CD14-positive monocyte (primary cell): ENCODE measurements around the gene RO60. TPM values are rescaled to one million over a fixed set of nuclear protein-coding genes. Genes with fewer than 3 reads are reported as not detected.

Source experiments
- DNase-seq, 3 donors: peaks; one replicate each; pipeline ENCODE4 v3.0.0-alpha.2; 2011 to 2022
- H2AFZ ChIP-seq: 2 replicates; pipeline ENCODE4 v1.6.0; 2012; ENCODE audit warnings: mild to moderate bottlenecking, low read depth, low read length, inconsistent platforms; ENCODE audit not compliant: insufficient read depth, poor library complexity, severe bottlenecking
- H3K27ac ChIP-seq, 2 donors: 1 replicate in 1 of 2; 2 replicates in 1 of 2; pipeline ENCODE4 v1.5.1; 2012 to 2013; ENCODE audit warnings: low read length in 2 of 2, control low read depth in 1 of 2, inconsistent platforms in 1 of 2, low read depth in 1 of 2, mild to moderate bottlenecking in 1 of 2
- H3K27me3 ChIP-seq, 2 donors: one replicate each; pipeline versions ENCODE4 v1.6.0 to v1.6.1; 2011 to 2013; ENCODE audit warnings: low read length in 2 of 2; ENCODE audit not compliant: control insufficient read depth in 2 of 2, insufficient read depth in 2 of 2
- H3K36me3 ChIP-seq, 2 donors: replicated peaks in 1 of 2; 1 replicate in 1 of 2; 2 replicates in 1 of 2; pipeline versions ENCODE4 v1.5.1 to v1.6.1; 2012 to 2013; ENCODE audit warnings: low read length in 2 of 2, control low read depth in 1 of 2, inconsistent platforms in 1 of 2, mild to moderate bottlenecking in 1 of 2; ENCODE audit not compliant: insufficient read depth in 2 of 2, control insufficient read depth in 1 of 2
- H3K4me1 ChIP-seq, 2 donors: 1 replicate in 1 of 2; 2 replicates in 1 of 2; pipeline versions ENCODE4 v1.5.1 to v1.6.1; 2012 to 2013; ENCODE audit warnings: low read length in 2 of 2, control low read depth in 1 of 2, inconsistent platforms in 1 of 2, mild to moderate bottlenecking in 1 of 2, moderate library complexity in 1 of 2; ENCODE audit not compliant: insufficient read depth in 2 of 2, control insufficient read depth in 1 of 2
- H3K4me2 ChIP-seq: replicated peaks from 2 replicates; pipeline ENCODE3; 2012; ENCODE audit warnings: low read length, moderate library complexity, mild to moderate bottlenecking; ENCODE audit not compliant: poor library complexity, severe bottlenecking; ENCODE audit errors: extremely low read depth
- H3K4me3 ChIP-seq, 3 experiments: fragments of 200-600 bp in 1 of 3; sonication (generic) in 1 of 3; replicated peaks in 1 of 3; 1 replicate in 2 of 3; 2 replicates in 1 of 3; pipeline ENCODE4 v1.5.1; 2011 to 2013; ENCODE audit warnings: low read length in 3 of 3, mild to moderate bottlenecking in 3 of 3, control low read depth in 2 of 3, low read depth in 2 of 3, inconsistent platforms in 1 of 3, moderate library complexity in 1 of 3
- H3K79me2 ChIP-seq: 2 replicates; pipeline ENCODE4 v1.6.0; 2012; ENCODE audit warnings: mild to moderate bottlenecking, control low read depth, inconsistent platforms, low read length, moderate library complexity; ENCODE audit not compliant: insufficient read depth
- H3K9ac ChIP-seq: 2 replicates; pipeline ENCODE4 v1.6.0; 2017; ENCODE audit warnings: low read length, mild to moderate bottlenecking; ENCODE audit not compliant: insufficient read depth, poor library complexity, severe bottlenecking
- H3K9me3 ChIP-seq, 2 donors: replicated peaks in 1 of 2; 1 replicate in 1 of 2; 2 replicates in 1 of 2; pipeline versions ENCODE4 v1.5.1 to v1.6.1; 2012 to 2013; ENCODE audit warnings: low read length in 2 of 2, control low read depth in 1 of 2; ENCODE audit not compliant: control insufficient read depth in 1 of 2, insufficient read depth in 1 of 2
- H4K20me1 ChIP-seq: 2 replicates; pipeline ENCODE4 v1.6.0; 2012; ENCODE audit warnings: mild to moderate bottlenecking, low read length, control low read depth, moderate library complexity; ENCODE audit not compliant: insufficient read depth
- H3K27ac Mint-ChIP-seq, 7 donors: one replicate each; pipeline ENCODE4 v1.8.0; 2020; ENCODE audit warnings: mild to moderate bottlenecking in 7 of 7, mixed read lengths in 7 of 7, moderate library complexity in 6 of 7, inconsistent platforms in 2 of 7
- H3K27me3 Mint-ChIP-seq, 3 donors: one replicate each; pipeline ENCODE4 v1.8.0; 2021 to 2022; ENCODE audit warnings: low read depth in 3 of 3, mild to moderate bottlenecking in 3 of 3, mixed read lengths in 3 of 3, moderate library complexity in 3 of 3, inconsistent platforms in 1 of 3
- H3K36me3 Mint-ChIP-seq, 2 donors: one replicate each; pipeline ENCODE4 v1.8.0; 2020; ENCODE audit warnings: mixed read lengths in 2 of 2, inconsistent platforms in 1 of 2, mild to moderate bottlenecking in 1 of 2
- H3K4me1 Mint-ChIP-seq: one replicate; pipeline ENCODE4 v1.8.0; 2020; ENCODE audit warnings: mild to moderate bottlenecking, mixed read lengths
- H3K4me3 Mint-ChIP-seq, 2 donors: one replicate each; pipeline ENCODE4 v1.8.0; 2020; ENCODE audit warnings: mild to moderate bottlenecking in 2 of 2, mixed read lengths in 2 of 2, moderate library complexity in 1 of 2
- H3K9me3 Mint-ChIP-seq, 7 donors: one replicate each; pipeline ENCODE4 v1.8.0; 2020 to 2022; ENCODE audit warnings: mixed read lengths in 7 of 7, mild to moderate bottlenecking in 6 of 7, moderate library complexity in 6 of 7, inconsistent platforms in 2 of 7
- CTCF ChIP-seq: fragments of 200-600 bp; IDR thresholded peaks from one replicate; pipeline ENCODE4 v1.8.0; 2022; ENCODE audit warnings: antibody characterized with exemption, mild to moderate bottlenecking
- WGBS: methylation state at CpG from one replicate; pipeline ENCODE4 v1.1.5; 2013; ENCODE audit warnings: missing lambda C conversion rate; ENCODE audit not compliant: insufficient coverage; 5-methylcytosine and 5-hydroxymethylcytosine counted together
- intact Hi-C, 2 donors: fragments of 100-400 bp; cut with micrococcal nuclease; formaldehyde crosslinking; loops; one replicate each; pipeline versions ENCODE4 v1.15.0 to v1.15.1; 2023
- polyA plus RNA-seq, 3 donors: library from polyadenylated mRNA; depleted of rRNA in 1 of 3; unstranded in 2 of 3; stranded (reverse) in 1 of 3; fragments of 300-500 nt in 2 of 3; fragments of >200 nt in 1 of 3; fragmentation: Illumina TruSeq in 2 of 3; gene quantifications; 1 replicate in 2 of 3; 2 replicates in 1 of 3; pipeline ENCODE4 v1.2.3, GENCODE V29; 2012 to 2021

The RO60 gene
- polyA plus RNA-seq, 3 donors = 13.2 to 67.9 (median 58.1) TPM

GRCh38 chr1:193070386-193070753 lies 11.0 kb downstream of the RO60 start:
- no peak for DNase-seq
- Mint-ChIP-seq H3K27me3 (no peaks in the 10 kb centered on the region), H3K4me3 (no peak overlapping the region), H3K36me3 (peaks cover 15 to 25% of the 10 kb centered on the region in 2 donors), H3K9me3 (no peaks in the 10 kb centered on the region), H3K4me1 (peaks cover 11% of the 10 kb centered on the region), H3K27ac (peak overlapping the region in 5 of 7 donors; percentile 8 to 80 (median 65))
- no peak overlapping the region for H2AFZ ChIP-seq
- H3K4me1 ChIP-seq = peaks cover 4 to 7% of the 10 kb centered on the region in 2 donors
- peak overlapping the region in 1 of 2 donors; percentile 56 for H3K27ac ChIP-seq
- no peak overlapping the region for H3K9ac ChIP-seq
- peak; percentile 27 for TF ChIP-seq CTCF
- peaks cover 4 to 21% of the 10 kb centered on the region in 2 donors for H3K36me3 ChIP-seq
- H3K4me3 ChIP-seq = no peak overlapping the region
- H3K79me2 ChIP-seq = peaks cover 74% of the 10 kb centered on the region
- H3K4me2 ChIP-seq = no peak overlapping the region
- WGBS = no CpG with 5 or more reads among the region's 2 CpGs
- H3K9me3 ChIP-seq = no peaks in the 10 kb centered on the region
- H4K20me1 ChIP-seq = peaks cover 27% of the 10 kb centered on the region
- H3K27me3 ChIP-seq = no peaks in the 10 kb centered on the region
- intact Hi-C loops = no loop called here

GRCh38 chr1:193070942-193071341 lies 11.5 kb downstream of the RO60 start:
- Histone ChIP-seq H2AFZ (no peak overlapping the region), H4K20me1 (peaks cover 22% of the 10 kb centered on the region), H3K36me3 (peaks cover 4 to 26% of the 10 kb centered on the region in 2 donors), H3K4me2 (no peak overlapping the region), H3K79me2 (peaks cover 68% of the 10 kb centered on the region), H3K27ac (peak overlapping the region in 1 of 2 donors; percentile 56), H3K9me3 (no peaks in the 10 kb centered on the region), H3K27me3 (no peaks in the 10 kb centered on the region), H3K4me3 (no peak overlapping the region), H3K9ac (no peak overlapping the region), H3K4me1 (peaks cover 4 to 7% of the 10 kb centered on the region in 2 donors)
- Mint-ChIP-seq H3K9me3 (peaks cover 0 to 3% (median 0%) of the 10 kb centered on the region in 7 donors), H3K27ac (peak overlapping the region in 1 of 7 donors; percentile 34), H3K4me3 (no peak overlapping the region), H3K36me3 (peaks cover 19 to 29% of the 10 kb centered on the region in 2 donors), H3K4me1 (peaks cover 11% of the 10 kb centered on the region), H3K27me3 (no peaks in the 10 kb centered on the region)
- intact Hi-C loops = no loop called here
- TF ChIP-seq CTCF = no peak
- WGBS = 83% methylated on average over 1 of the region's 5 CpGs
- DNase-seq = no peak
